Left cardiac atrium (tissue), 4 donors: Measurements from ENCODE around the gene VWCE. TPM values are rescaled to one million over a fixed set of nuclear protein-coding genes. Genes with fewer than 3 reads are reported as not detected.

Experiments
- ATAC-seq, 2 donors: fragments of 200-7000 bp; cut with Tn5 transposase; one replicate each; pipeline ENCODE4 v1.9.1; 2020; ENCODE audit warnings: mild to moderate bottlenecking in 2 of 2, moderate library complexity in 2 of 2
- DNase-seq: peaks from one replicate; pipeline ENCODE4 v3.0.0-alpha.2; 2020
- intact Hi-C, 2 donors: fragments of 100-400 bp; cut with DNase I; formaldehyde crosslinking; loops; one replicate each; pipeline versions ENCODE4 v1.14.1 to v1.15.1; 2022 to 2023
- total RNA-seq, 2 donors: library from RNA; stranded (reverse); fragmentation: NEBNext Ultra II Directional; extraction: Animal tissue kit (Norgen Biotek cat#: 25700); gene quantifications; one replicate each; pipeline ENCODE4 v1.2.1, GENCODE V29; 2021
- donor health status: DM: no; HTN: yes; CAD: no.
- donor health status: DM: no; HTN: yes; CAD: no; lungs with severe emphysema.
- donor health status: DM: yes; HTN: yes; CAD: no.
- donor health status: Dilated cardiomyopathy.

VWCE gene
- total RNA-seq, 2 donors from 2014 or later = 1.1 to 2.3 TPM

GRCh38 chr11:61331651-61332050, 36.5 kb upstream of the VWCE start:
- DNase-seq (no peak), ATAC-seq (no peak)
- intact Hi-C loops = no loop called here

DNA sequence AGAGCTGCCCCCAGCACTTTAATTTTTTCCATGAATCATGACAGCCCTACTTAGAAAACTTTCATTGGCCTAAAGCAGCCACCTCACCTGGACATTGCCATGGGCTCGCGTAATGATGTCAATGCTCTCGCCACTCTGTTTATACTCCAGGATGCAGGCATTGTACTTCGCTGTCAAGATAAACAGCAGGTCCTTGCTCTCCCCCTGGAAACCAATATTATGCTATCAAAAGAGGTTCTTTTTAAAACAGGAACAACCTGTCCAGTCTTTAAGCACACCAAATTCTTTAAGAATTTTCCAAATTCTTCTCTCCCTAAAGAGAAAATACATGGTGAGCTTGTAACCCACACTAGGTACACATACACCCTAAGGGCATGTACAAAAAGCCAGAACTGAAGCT, 34.8 kb upstream of the VWCE start:
- intact Hi-C loops = no loop called here
- no peak for DNase-seq
- ATAC-seq = no peak

DNA sequence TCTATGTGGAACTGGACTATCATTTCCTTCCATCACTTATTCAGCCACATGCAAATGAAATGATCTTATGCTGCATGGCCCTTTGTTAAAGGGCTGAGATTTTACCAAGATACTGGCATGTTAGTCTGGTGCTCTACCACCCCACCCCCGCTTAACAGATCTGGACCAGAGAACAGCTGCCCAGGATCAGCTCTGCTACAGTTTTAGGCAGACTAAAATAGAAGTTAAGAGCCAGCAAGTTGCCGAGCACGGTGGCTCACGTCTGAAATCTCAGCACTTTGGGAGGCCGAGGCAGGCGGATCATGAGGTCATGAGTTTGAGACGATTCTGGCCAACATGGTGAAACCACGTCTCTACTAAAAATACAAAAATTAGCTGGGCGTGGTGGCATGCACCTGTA, 33.2 kb upstream of the VWCE start:
- no peak for DNase-seq
- ATAC-seq = no peak
- intact Hi-C loops = no loop called here

DNA sequence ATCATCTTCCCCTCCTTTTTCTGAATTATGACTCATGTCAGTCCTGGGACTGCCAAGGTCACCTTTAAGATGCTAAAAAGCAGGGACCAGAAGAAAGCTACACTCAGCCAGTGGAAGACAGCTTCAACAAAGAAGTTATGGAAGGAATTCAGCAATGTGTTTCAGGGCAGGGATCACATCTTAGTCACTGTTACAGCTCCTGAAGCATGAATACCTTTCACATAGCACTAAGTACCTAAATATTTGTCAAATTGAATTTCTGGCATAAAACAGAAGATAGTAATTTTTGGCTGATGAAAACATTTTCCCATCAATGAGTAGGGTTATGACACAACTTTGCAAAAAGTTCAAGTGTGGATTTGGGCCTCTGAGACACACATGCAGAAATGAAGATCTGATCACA, 32.6 kb upstream of the VWCE start:
- intact Hi-C loops = no loop called here
- no peak for ATAC-seq

GRCh38 chr11:61325649-61326414, 30.7 kb upstream of the VWCE start:
- ATAC-seq (peak; percentile 62 to 71), DNase-seq (no peak)
- intact Hi-C loops = no loop called here

More for the DNA sequence above, 32.6 kb upstream of the VWCE start:
- no peak for DNase-seq

- no peak for DNase-seq
- intact Hi-C loops = no loop called here
- ATAC-seq = peak in 1 of 2 donors; percentile 45
Measured at GRCh38 chr11:61315260-61315659, 20.1 kb upstream of the VWCE start.

DNA sequence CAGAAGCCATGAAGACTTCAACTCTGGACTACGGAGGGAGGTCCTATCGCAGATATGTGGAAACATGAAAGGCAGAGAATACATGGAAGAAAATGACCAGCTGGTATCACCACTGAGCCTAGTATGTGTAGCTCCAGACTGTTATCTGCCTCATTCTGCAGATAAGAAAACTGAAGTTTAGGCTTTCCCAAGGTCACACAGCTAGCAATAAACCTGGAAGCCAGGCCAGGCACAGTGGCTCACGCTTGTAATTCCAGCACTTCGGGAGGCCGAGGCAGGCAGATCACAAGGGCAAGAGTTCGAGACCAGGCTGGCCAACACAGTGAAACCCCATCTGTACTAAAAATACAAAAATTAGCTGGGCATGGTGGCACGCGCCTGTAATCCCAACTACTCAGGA, 15.6 kb upstream of the VWCE start:
- intact Hi-C loops = no loop called here
- DNase-seq = no peak
- no peak for ATAC-seq

- intact Hi-C loops = no loop called here
- no peak for ATAC-seq
Measured at GRCh38 chr11:61309739-61310138, 14.6 kb upstream of the VWCE start.

DNA sequence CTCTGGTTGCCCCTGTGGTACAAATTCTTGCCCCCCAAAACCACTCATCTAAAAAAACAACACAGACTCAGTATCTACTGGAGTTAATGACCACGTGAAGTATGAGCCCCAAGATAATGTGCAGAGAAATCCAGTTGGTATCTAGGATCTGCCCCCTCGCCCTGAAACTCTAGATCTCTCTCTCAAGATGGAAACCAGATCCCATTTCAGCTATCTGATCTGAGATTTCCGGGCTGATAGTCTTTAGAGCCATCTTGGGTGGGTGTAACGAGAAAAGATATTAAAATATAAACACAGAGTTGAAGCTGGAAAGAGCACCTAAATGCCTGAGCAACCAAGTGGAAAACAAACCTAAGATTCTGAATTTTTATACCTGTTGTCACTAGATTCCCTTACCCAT, 14.0 kb upstream of the VWCE start:
- intact Hi-C loops = no loop called here
- ATAC-seq = no peak
- DNase-seq = no peak

More at GRCh38 chr11:61309739-61310138, 14.6 kb upstream of the VWCE start:
- no peak for DNase-seq

- DNase-seq = no peak
- intact Hi-C loops = no loop called here
- no peak for ATAC-seq
Measured at GRCh38 chr11:61307354-61307753, 12.2 kb upstream of the VWCE start.

GRCh38 chr11:61306221-61306620, 11.1 kb upstream of the VWCE start:
- DNase-seq (no peak), ATAC-seq (no peak)
- intact Hi-C loops = no loop called here

DNA sequence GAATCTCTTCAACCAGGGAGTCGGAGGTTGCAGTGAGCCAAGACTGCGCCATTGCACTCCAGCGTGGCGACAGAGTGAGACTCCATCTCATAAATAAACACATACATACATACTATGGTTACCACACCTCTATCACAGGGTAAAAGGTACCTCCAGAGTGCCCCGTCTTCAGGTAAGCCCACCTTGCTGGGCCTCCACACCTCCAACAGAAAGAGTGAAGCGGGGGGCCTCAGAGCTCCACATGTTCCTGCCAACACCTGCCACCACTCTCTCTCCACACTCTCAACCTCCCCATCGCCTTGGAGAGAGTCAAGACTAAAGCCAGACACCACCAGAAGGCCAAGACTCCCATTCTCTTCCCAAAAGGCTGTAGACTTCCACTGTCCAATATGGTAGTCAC, 10.3 kb upstream of the VWCE start:
- intact Hi-C loops = no loop called here
- ATAC-seq = no peak

DNA sequence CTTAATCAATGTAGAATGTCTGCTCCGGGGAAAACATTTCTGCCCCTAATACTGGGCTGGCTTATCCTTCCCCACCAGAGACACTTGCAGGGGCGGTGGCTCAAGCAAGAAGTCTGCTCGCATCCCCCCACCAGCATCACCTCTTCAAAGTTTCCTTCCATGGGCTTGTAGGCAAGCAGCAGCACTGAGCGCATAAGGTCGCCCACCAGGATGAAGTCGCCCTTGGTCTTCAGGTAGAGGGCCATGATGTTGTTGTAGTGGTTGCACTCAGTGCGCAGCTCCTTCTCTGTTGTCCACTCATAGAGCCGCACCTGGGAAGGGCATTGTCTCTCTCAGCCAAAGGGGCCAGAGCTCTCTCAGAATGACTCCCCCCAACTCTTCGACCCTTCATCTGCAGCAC, 8.6 kb upstream of the VWCE start:
- intact Hi-C loops = no loop called here
- ATAC-seq = no peak

More for the DNA sequence above, 10.3 kb upstream of the VWCE start:
- no peak for DNase-seq

DNA sequence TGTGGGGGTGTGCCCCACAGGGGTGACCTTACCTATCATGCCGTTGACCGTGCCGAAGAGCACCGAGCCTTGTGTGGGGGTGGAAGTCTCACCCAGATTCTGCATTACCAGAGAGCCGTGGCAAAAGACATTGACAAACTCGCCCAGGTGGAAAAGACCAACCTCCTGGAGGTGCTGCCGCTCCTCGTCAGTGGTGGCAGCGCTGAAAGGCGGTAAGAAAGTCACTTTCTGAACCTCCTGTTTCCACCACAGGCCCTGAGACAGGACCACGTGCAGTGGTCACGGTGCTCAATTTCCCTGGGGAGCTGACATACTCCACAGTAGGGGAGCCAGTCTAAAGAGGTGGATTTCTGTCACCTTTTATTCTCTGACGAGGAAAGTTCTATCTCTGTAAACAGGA, 7.4 kb upstream of the VWCE start:
- DNase-seq (no peak), ATAC-seq (no peak)
- intact Hi-C loops = no loop called here

More for the DNA sequence above, 8.6 kb upstream of the VWCE start:
- no peak for DNase-seq

- intact Hi-C loops = no loop called here
Measured at GRCh38 chr11:61298663-61299244, 3.6 kb upstream of the VWCE start.

DNA sequence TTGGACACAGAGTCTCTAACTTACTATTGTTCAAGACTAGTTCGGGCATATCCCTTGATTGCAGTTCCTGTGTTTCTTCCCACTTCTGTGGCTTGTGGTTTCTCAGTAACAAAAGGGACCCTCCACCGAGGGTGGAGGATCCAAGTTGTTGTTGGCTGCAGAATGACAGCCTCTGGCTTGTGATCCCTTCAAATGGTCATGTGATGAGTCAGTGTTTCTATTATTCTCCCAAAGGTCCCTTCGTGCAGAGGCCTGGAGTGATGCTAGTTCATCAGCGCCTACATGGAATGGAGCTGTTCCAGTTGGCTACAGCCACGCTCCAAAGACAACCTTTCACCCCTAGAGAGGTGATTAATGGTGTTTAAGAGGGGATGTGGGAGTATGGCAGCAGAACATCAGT, 2.6 kb upstream of the VWCE start:
- intact Hi-C loops = no loop called here
- DNase-seq (peak; percentile 64), ATAC-seq (peak; percentile 48 to 62)

More at GRCh38 chr11:61298663-61299244, 3.6 kb upstream of the VWCE start:
- ATAC-seq (no peak), DNase-seq (no peak)

- intact Hi-C loops = no loop called here
- no peak for ATAC-seq
- DNase-seq = no peak
Measured at GRCh38 chr11:61297341-61297740, 2.2 kb upstream of the VWCE start.

DNA sequence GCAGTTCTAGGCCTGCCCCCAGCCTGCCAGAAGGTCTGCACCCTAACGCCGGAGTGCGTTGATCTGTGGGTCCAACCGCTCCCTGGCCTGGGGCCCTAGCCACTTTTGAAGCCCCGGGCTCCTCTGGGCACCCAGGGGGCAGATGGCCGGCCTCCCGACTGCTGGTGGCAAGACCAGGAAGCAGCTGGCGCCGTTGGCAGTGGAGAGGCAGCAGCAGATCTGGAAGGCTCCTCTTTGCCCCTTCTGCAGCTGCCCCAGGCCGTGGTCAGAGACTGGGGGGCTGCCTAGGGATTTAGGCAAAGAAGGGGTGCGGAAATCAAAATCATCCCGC, 445 bp upstream of the VWCE start:
- intact Hi-C loops = no loop called here
- DNase-seq = peak; percentile 40

GRCh38 chr11:61293867-61294716, 1.0 kb downstream of the VWCE start:
- peak; percentile 64 for DNase-seq
- ATAC-seq = peak; percentile 32 to 63
- intact Hi-C loops = no loop called here

More for the DNA sequence above, 445 bp upstream of the VWCE start:
- ATAC-seq = peak in 1 of 2 donors; percentile 2

GRCh38 chr11:61292356-61292755, 2.8 kb downstream of the VWCE start:
- ATAC-seq (no peak), DNase-seq (no peak)
- intact Hi-C loops = no loop called here
